ENCODE measurements around the gene LRSAM1. TPM values are rescaled to one million over a fixed set of nuclear protein-coding genes. Genes with fewer than 3 reads are reported as not detected.

LRSAM1 gene
- polyA plus RNA-seq, 1 experiment, result 3.4 TPM

- Histone ChIP-seq H3K27me3 (ENCODE audit: control insufficient read depth, insufficient read depth, low read length) (no peaks in the 10 kb centered on the region), H3K4me3 (ENCODE audit: low read depth, low read length) (no peak overlapping the region), H3K27ac (ENCODE audit: low read depth, low read length) (peak overlapping the region; percentile 0), H3K9me3 (ENCODE audit: control insufficient read depth, insufficient read depth, low read length) (peaks cover 45% of the 10 kb centered on the region)
- no peak for TF ChIP-seq CTCF (IDR thresholded peaks at IDR 0.05; ENCODE audit: low read depth, low read length)
- no peak for DNase-seq (ENCODE audit: low read depth, low spot score)
- POLR2A ChIA-PET, result interaction anchor here (0.6 kb wide), 1 partner anchor 168 kb away, joined by 3 read pairs; no protein-coding TSS in a partner anchor
- CTCF ChIA-PET, result no interaction called here
Observed at GRCh38 chr9:127445851-127446712, 5.2 kb upstream of the LRSAM1 start.

- ChIA-PET CTCF (no interaction called here), POLR2A (interaction anchor here (0.7 kb wide), 1 partner anchor 417 kb away, joined by 3 read pairs; no protein-coding TSS in a partner anchor)
- TF ChIP-seq CTCF (IDR thresholded peaks at IDR 0.05; ENCODE audit: low read depth, low read length), result no peak
- no peak overlapping the region for H3K4me3 ChIP-seq (ENCODE audit: low read depth, low read length)
- peak overlapping the region; percentile 52 for H3K27ac ChIP-seq (ENCODE audit: low read depth, low read length)
- peaks cover 45% of the 10 kb centered on the region for H3K9me3 ChIP-seq (ENCODE audit: control insufficient read depth, insufficient read depth, low read length)
- no peak for DNase-seq (ENCODE audit: low read depth, low spot score)
- H3K27me3 ChIP-seq (ENCODE audit: control insufficient read depth, insufficient read depth, low read length), result no peaks in the 10 kb centered on the region
Observed at GRCh38 chr9:127446713-127447415, 4.4 kb upstream of the LRSAM1 start.

GRCh38 chr9:127447416-127448111 is 3.7 kb upstream of the LRSAM1 start:
- Histone ChIP-seq H3K9me3 (ENCODE audit: control insufficient read depth, insufficient read depth, low read length) (peaks cover 42% of the 10 kb centered on the region), H3K27ac (ENCODE audit: low read depth, low read length) (peak overlapping the region; percentile 47), H3K4me3 (ENCODE audit: low read depth, low read length) (no peak overlapping the region), H3K27me3 (ENCODE audit: control insufficient read depth, insufficient read depth, low read length) (no peaks in the 10 kb centered on the region)
- ChIA-PET POLR2A (interaction anchor here (0.7 kb wide), 1 partner anchor 416 kb away, joined by 3 read pairs; no protein-coding TSS in a partner anchor), CTCF (no interaction called here)
- no peak for DNase-seq (ENCODE audit: low read depth, low spot score)
- no peak for TF ChIP-seq CTCF (IDR thresholded peaks at IDR 0.05; ENCODE audit: low read depth, low read length)

GRCh38 chr9:127448112-127448805 is 3.1 kb upstream of the LRSAM1 start:
- H3K9me3 ChIP-seq (ENCODE audit: control insufficient read depth, insufficient read depth, low read length), result peaks cover 36% of the 10 kb centered on the region
- POLR2A ChIA-PET, result no interaction called here
- peak overlapping the region; percentile 96 for H3K4me3 ChIP-seq (ENCODE audit: low read depth, low read length)
- CTCF ChIA-PET, result no interaction called here
- peak overlapping the region; percentile 33 for H3K27ac ChIP-seq (ENCODE audit: low read depth, low read length)
- TF ChIP-seq CTCF (IDR thresholded peaks at IDR 0.05; ENCODE audit: low read depth, low read length), result no peak
- no peak for DNase-seq (ENCODE audit: low read depth, low spot score)
- H3K27me3 ChIP-seq (ENCODE audit: control insufficient read depth, insufficient read depth, low read length), result no peaks in the 10 kb centered on the region

Measured in AG04450 (cell line).